Measurements from ENCODE around the gene FAM193B. TPM values are rescaled to one million over a fixed set of nuclear protein-coding genes. Genes with fewer than 3 reads are reported as not detected.
"Not testable (repeated sequence)": the region's sequence is repeated elsewhere in the genome, so short reads cannot be mapped to it uniquely, and the experiment has no call there.

FAM193B gene
- polyA plus RNA-seq, 3 donors, result 1.6 to 216 (median 1.9) TPM

DNA sequence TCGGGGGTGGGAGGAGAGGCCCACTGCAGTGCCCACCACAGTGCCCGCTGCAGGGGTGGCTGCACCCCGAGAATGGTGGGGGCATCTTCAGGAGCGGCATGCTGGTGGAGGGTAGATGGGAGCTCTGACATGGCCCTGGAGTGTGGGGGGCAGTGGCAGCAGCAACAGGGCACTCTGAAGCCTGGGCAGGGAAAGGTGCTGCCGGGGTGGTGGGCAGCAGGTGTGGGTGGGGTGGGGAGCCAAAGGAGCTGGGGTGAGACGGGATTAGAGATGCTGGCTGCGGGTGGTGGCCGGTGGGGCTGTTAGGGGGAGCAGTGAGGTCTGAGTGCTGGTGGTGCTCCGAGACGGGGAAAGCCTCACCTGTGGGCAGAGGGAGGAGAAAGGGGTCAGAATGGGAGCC is 18.0 kb downstream of the FAM193B start:
- Histone ChIP-seq H2AFZ (ENCODE audit: insufficient read depth, low read depth, low read length, poor library complexity, severe bottlenecking) (no peak overlapping the region), H3K27ac (ENCODE audit: low read depth in 1 of 2, low read length in 2 of 2) (no peak overlapping the region), H3K4me2 (replicated peaks; ENCODE audit: extremely low read depth, low read length, poor library complexity, severe bottlenecking) (no peak overlapping the region), H3K79me2 (ENCODE audit: insufficient read depth, low read length) (peaks cover 15% of the 10 kb centered on the region), H3K9ac (ENCODE audit: insufficient read depth, low read length, poor library complexity, severe bottlenecking) (no peak overlapping the region), H3K4me3 (replicated peaks in 1 of 3; ENCODE audit: low read depth in 2 of 3, low read length in 3 of 3) (no peak overlapping the region), H4K20me1 (ENCODE audit: insufficient read depth, low read length) (peaks cover 76% of the 10 kb centered on the region), H3K36me3 (replicated peaks in 1 of 2; ENCODE audit: control insufficient read depth in 1 of 2, insufficient read depth in 2 of 2, low read length in 2 of 2) (peaks cover 68 to 91% of the 10 kb centered on the region in 2 donors), H3K4me1 (ENCODE audit: control insufficient read depth in 1 of 2, insufficient read depth in 2 of 2, low read length in 2 of 2) (no peaks in the 10 kb centered on the region), H3K27me3 (ENCODE audit: control insufficient read depth in 2 of 2, insufficient read depth in 2 of 2, low read length in 2 of 2) (no peaks in the 10 kb centered on the region), H3K9me3 (replicated peaks in 1 of 2; ENCODE audit: control insufficient read depth in 1 of 2, insufficient read depth in 1 of 2, low read length in 2 of 2) (no peaks in the 10 kb centered on the region)
- Mint-ChIP-seq H3K27ac (no peak overlapping the region), H3K36me3 (peaks cover 64 to 85% of the 10 kb centered on the region in 2 donors), H3K4me3 (no peak overlapping the region), H3K27me3 (ENCODE audit: low read depth in 3 of 3) (peaks cover 0 to 3% (median 1%) of the 10 kb centered on the region in 3 donors), H3K4me1 (no peaks in the 10 kb centered on the region), H3K9me3 (no peaks in the 10 kb centered on the region)
- 97% methylated on average over 10 of the region's 10 CpGs for WGBS (ENCODE audit: insufficient coverage)
- intact Hi-C loops (cut with micrococcal nuclease), result no loop called here
- DNase-seq, result no peak
- no peak for TF ChIP-seq CTCF (IDR thresholded peaks at IDR 0.05)

- peaks cover 0 to 3% (median 1%) of the 10 kb centered on the region in 3 donors for H3K27me3 Mint-ChIP-seq (ENCODE audit: low read depth in 3 of 3)
- intact Hi-C loops (cut with micrococcal nuclease), result no loop called here
- H3K36me3 ChIP-seq (replicated peaks in 1 of 2; ENCODE audit: control insufficient read depth in 1 of 2, insufficient read depth in 2 of 2, low read length in 2 of 2), result peaks cover 80 to 94% of the 10 kb centered on the region in 2 donors
- H3K4me2 ChIP-seq (replicated peaks; ENCODE audit: extremely low read depth, low read length, poor library complexity, severe bottlenecking), result no peak overlapping the region
- no peak overlapping the region for H3K4me3 ChIP-seq (replicated peaks in 1 of 3; ENCODE audit: low read depth in 2 of 3, low read length in 3 of 3)
- H3K9me3 Mint-ChIP-seq, result no peaks in the 10 kb centered on the region
- H3K27me3 ChIP-seq (ENCODE audit: control insufficient read depth in 2 of 2, insufficient read depth in 2 of 2, low read length in 2 of 2), result no peaks in the 10 kb centered on the region
- no peak overlapping the region for H2AFZ ChIP-seq (ENCODE audit: insufficient read depth, low read depth, low read length, poor library complexity, severe bottlenecking)
- H4K20me1 ChIP-seq (ENCODE audit: insufficient read depth, low read length), result peaks cover 70% of the 10 kb centered on the region
- 100% methylated on average over 3 of the region's 7 CpGs for WGBS (ENCODE audit: insufficient coverage)
- no peak overlapping the region for H3K27ac ChIP-seq (ENCODE audit: low read depth in 1 of 2, low read length in 2 of 2)
- peaks cover 75 to 93% of the 10 kb centered on the region in 2 donors for H3K36me3 Mint-ChIP-seq
- no peak for DNase-seq
- H3K9ac ChIP-seq (ENCODE audit: insufficient read depth, low read length, poor library complexity, severe bottlenecking), result no peak overlapping the region
- peak overlapping the region in 1 of 7 donors; percentile 12 for H3K27ac Mint-ChIP-seq
- peaks cover 3% of the 10 kb centered on the region for H3K4me1 Mint-ChIP-seq
- no peak overlapping the region for H3K4me3 Mint-ChIP-seq
- peaks cover 5% of the 10 kb centered on the region for H3K79me2 ChIP-seq (ENCODE audit: insufficient read depth, low read length)
- H3K4me1 ChIP-seq (ENCODE audit: control insufficient read depth in 1 of 2, insufficient read depth in 2 of 2, low read length in 2 of 2), result no peaks in the 10 kb centered on the region
- no peak for TF ChIP-seq CTCF (IDR thresholded peaks at IDR 0.05)
- H3K9me3 ChIP-seq (replicated peaks in 1 of 2; ENCODE audit: control insufficient read depth in 1 of 2, insufficient read depth in 1 of 2, low read length in 2 of 2), result no peaks in the 10 kb centered on the region
Measured at GRCh38 chr5:177535125-177535524, 19.2 kb downstream of the FAM193B start.

GRCh38 chr5:177534433-177534832 is 19.9 kb downstream of the FAM193B start:
- intact Hi-C loops (cut with micrococcal nuclease); H3K4me1 Mint-ChIP-seq; H3K4me2 ChIP-seq (replicated peaks; ENCODE audit: extremely low read depth, low read length, poor library complexity, severe bottlenecking); H3K27ac ChIP-seq (ENCODE audit: low read depth in 1 of 2, low read length in 2 of 2); H3K27ac Mint-ChIP-seq; H3K9me3 ChIP-seq (replicated peaks in 1 of 2; ENCODE audit: control insufficient read depth in 1 of 2, insufficient read depth in 1 of 2, low read length in 2 of 2); H2AFZ ChIP-seq (ENCODE audit: insufficient read depth, low read depth, low read length, poor library complexity, severe bottlenecking); H3K4me3 ChIP-seq (replicated peaks in 1 of 3; ENCODE audit: low read depth in 2 of 3, low read length in 3 of 3); H3K4me3 Mint-ChIP-seq; H3K27me3 ChIP-seq (ENCODE audit: control insufficient read depth in 2 of 2, insufficient read depth in 2 of 2, low read length in 2 of 2); H3K9me3 Mint-ChIP-seq; H3K79me2 ChIP-seq (ENCODE audit: insufficient read depth, low read length); H3K9ac ChIP-seq (ENCODE audit: insufficient read depth, low read length, poor library complexity, severe bottlenecking); H3K4me1 ChIP-seq (ENCODE audit: control insufficient read depth in 1 of 2, insufficient read depth in 2 of 2, low read length in 2 of 2); H3K27me3 Mint-ChIP-seq (ENCODE audit: low read depth in 3 of 3); DNase-seq: not testable (repeated sequence)
- H4K20me1 ChIP-seq (ENCODE audit: insufficient read depth, low read length), result peaks cover 70% of the 10 kb centered on the region
- WGBS (ENCODE audit: insufficient coverage), result 100% methylated on average over 6 of the region's 7 CpGs
- H3K36me3 ChIP-seq (replicated peaks in 1 of 2; ENCODE audit: control insufficient read depth in 1 of 2, insufficient read depth in 2 of 2, low read length in 2 of 2), result peaks cover 84 to 97% of the 10 kb centered on the region in 2 donors
- peaks cover 74 to 90% of the 10 kb centered on the region in 2 donors for H3K36me3 Mint-ChIP-seq

Data from CD14-positive monocyte (primary cell).